Measurements from ENCODE around the gene FBLN7. TPM values are rescaled to one million over a fixed set of nuclear protein-coding genes. Genes with fewer than 3 reads are reported as not detected.

The FBLN7 gene
- total and polyA plus RNA-seq, 2 of the 8 experiments (the other 6 are each of a cell fraction or from before 2014, with no cell fraction given) = 0.30 to 0.77 TPM

DNA sequence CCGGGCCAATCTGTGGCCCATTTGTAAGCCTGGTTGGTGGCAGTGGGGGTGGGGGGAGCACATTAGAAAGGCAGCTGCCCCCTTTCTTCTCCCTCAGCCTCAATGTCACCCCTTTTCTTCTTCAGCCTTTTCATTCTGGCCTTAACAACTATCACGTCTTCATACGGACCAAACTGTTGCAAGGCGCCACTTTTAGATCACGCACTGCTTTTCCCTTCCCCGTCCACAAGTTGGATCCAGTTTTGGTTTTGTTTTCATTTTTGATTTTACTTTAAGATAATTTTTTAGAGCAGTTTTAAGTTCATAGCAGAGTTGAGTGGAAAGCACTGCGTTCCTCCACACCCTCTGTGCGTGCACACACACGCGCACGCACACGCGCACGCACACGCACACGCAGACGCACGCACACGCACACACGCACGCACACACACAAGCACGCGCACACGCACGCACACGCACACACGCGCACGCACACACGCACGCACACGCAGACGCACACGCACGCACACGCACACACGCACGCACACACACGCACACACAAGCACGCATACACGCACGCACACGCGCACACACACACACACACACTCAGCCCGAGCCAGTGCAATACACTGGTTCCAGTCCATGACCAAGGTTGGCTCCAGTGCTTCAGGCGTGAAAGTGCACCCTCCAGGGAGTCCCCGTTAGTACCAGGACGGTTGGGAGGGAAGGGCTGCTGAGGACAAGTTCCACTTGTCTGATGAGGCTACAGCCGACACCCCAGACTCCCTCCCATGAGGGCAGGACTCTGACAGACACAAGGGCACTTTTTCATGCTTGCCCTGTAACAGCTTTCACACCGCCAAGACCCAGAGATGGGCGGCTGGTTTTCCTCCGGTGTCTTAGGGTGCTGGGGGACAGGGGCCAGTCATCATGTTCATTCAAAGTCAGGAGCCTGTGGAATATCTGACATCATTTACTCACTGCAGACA, 22.4 kb downstream of the FBLN7 start (continued):
- TF ChIP-seq GTF2F1 (IDR thresholded peaks at IDR 0.05; ENCODE audit: borderline replicate concordance, low read depth, low read length) (no peak), CBX5 (IDR thresholded peaks at IDR 0.05; ENCODE audit: low read depth, low read length) (no peak), CBX8 (IDR thresholded peaks at IDR 0.05; ENCODE audit: borderline replicate concordance, low read depth, low read length) (no peak), BCL11A (IDR thresholded peaks at IDR 0.05; ENCODE audit: low read depth in 2 of 2, low read length in 2 of 2) (no peak), HDAC2 (IDR thresholded peaks at IDR 0.05; ENCODE audit: borderline replicate concordance in 1 of 2, low read depth in 2 of 2, low read length in 2 of 2) (no peak), KDM5A (IDR thresholded peaks at IDR 0.05; ENCODE audit: low read length) (no peak), SUZ12 (IDR thresholded peaks at IDR 0.05; ENCODE audit: low read length) (no peak), EP300 (IDR thresholded peaks at IDR 0.05; ENCODE audit: borderline replicate concordance in 1 of 2, low read depth in 2 of 2, low read length in 2 of 2) (no peak)
- TF ChIP-seq, protein P1, sequence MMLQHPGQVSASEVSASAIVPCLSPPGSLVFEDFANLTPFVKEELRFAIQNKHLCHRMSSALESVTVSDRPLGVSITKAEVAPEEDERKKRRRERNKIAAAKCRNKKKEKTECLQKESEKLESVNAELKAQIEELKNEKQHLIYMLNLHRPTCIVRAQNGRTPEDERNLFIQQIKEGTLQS (IDR thresholded peaks at IDR 0.05; ENCODE audit: insufficient read depth, low read depth, low read length) = no peak

Measured in H1 (cell line).